ENCODE results near the gene UVRAG.

Gene UVRAG

DNA sequence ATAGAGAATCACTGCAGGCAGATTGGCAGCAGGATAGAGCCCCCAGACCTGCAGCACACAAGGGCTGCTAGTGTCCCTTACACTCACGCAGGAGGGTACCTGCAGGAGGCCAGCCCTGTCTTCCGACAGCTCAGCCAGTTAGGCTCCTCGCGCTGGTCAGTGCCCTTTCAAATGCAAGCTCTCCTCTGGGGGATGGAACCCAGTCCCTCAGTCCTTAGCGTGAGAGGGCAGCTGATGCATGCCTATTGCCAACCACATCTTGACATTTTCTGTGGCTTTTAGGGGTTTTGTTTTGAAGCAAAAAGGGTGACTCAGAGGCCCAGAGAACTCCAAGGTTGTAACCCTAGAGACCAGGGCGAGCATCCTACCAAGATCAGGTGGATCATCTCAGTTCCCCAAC is 351.3 kb downstream of the UVRAG start:
- no peak for DNase-seq (ENCODE audit: low spot score)

DNA sequence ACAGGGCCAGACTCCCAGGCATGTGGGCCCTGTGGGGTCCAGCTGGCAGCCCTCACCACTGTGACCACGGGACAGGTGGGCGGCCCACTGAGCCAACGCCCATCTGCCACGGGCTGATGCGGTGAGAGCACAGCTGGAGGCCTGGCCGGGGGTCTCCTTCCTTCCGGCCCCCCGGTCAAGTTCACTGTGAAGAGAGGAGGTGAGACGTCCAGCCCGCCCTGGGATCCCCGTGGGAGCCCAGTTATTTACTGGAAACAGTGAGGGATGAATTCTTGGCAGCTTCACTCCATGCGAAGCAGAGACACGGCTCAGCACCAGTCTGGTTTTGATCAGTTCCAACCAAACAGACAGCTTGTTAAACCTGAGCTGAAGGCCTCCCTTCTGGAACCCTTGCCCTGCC is 352.6 kb downstream of the UVRAG start:
- no peak for DNase-seq (ENCODE audit: low spot score)

DNA sequence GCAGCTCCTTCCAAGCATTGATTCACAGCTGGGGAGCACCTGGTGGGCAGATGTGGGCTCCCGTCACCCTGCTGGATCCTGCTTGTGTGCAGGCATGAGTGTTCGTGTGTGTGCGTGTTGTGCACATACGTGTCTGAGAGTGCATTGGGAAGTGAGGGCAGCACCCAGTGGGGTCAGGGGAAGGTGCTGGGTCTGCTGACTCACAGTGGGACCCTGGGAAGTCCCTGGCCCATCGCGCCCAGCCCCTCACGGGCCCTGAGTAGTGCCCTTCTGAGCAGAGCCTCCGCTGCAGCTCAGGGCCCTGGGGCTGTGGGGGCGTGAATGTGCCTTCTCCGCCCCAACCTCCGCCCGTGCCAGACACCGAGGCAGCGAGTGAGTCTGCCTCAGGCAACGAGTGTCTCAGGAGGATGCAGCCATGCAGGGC is 354.5 kb downstream of the UVRAG start:
- no peak for DNase-seq (ENCODE audit: low spot score)

DNA sequence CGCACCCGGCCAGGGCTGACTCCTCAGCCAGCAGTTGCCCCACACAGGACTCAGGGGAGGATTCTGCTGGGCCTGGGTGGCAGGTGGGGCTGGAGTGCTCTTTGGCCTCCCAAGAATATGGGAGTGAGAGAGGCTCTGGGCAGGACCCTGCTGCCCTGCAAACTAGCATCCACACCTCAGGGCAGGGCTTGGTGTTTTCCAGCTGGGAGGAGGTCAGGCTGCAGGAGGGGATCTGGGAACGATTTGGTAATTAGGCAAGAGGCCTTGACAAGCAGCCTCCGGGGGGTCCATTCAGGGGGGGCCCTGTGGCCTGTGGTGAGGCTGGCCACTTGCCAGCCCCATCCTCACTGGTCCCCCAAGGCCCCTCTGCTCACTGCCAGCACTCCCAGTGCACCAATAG is 355.5 kb downstream of the UVRAG start:
- no peak for DNase-seq (ENCODE audit: low spot score)

DNA sequence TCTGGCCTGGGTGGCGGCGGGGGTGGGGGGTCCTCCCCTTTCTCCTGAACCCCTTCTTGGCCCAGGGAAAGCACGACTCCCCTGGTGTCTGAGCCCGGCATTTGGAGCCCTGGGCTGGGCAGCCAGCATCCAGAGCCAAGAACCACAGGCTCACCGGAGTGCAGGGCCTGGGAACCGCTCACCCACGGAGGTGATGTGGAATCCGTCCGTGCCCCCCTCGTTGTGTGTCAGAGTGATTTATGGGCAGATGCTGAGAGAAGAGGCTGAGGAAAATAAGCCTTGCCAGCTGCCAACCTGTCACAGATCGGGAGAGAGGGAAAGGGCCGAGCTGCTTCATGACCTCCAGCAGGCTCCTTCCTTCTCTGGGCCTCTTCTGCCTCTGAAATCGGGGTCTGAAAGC is 357.6 kb downstream of the UVRAG start:
- DNase-seq (ENCODE audit: low spot score): no peak

DNA sequence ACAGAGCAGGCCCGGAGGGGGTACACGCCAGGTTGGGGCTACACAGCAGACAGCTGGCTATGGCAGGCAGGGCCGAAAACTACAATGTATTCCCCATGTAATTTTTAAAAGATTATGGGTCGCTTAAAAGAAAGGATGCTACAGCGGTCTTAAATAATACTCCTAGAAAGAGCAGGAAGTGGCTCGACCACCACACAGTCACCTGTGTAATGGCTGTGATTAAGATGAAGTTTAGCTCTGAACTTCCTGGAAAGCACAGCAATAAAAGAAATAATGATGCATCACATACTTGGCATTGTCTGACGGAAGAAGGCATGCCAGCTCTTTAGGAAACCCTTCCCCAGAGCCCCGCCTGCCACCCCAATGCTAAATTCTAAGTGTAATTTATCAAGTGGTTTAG is 358.7 kb downstream of the UVRAG start:
- no peak for DNase-seq (ENCODE audit: low spot score)

DNA sequence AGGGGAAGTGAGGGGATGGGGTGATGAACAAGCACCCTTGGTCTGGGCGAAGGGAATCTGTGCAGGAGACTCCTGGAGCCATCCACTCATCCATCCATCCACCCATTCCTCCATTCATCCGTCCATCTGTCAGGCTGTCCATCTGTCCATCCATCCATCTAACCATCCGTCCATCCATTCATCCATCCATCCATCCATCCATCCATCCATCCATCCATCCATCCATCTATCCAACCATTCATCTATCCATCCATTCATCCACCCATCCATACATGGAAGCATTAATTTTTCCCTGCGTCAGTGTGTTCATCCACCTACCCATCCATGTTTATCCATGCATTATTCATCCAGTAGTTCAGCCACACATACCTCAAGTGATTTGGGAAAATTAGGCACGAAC is 359.3 kb downstream of the UVRAG start:
- DNase-seq (ENCODE audit: low spot score): no peak

DNA sequence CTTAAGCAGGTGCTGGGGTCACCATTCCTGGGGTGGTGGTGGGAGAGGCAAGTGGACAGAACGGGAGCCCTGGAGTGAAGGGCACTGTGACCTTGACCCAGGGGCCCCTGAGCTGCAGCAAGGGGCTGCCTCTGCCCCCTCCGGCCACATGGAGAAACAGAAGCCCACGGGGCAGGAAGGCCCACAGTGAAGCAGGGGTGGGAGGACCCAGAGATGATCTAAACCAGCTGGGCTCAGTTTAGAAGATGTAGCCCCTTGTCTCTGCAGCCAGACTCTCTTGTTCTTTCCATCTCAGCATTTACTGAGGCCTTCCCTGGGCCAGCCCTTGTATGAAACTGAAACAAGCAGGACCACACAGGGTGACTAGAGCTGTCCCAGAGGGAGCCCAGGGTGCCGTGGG is 360.8 kb downstream of the UVRAG start:
- no peak for DNase-seq (ENCODE audit: low spot score)

DNA sequence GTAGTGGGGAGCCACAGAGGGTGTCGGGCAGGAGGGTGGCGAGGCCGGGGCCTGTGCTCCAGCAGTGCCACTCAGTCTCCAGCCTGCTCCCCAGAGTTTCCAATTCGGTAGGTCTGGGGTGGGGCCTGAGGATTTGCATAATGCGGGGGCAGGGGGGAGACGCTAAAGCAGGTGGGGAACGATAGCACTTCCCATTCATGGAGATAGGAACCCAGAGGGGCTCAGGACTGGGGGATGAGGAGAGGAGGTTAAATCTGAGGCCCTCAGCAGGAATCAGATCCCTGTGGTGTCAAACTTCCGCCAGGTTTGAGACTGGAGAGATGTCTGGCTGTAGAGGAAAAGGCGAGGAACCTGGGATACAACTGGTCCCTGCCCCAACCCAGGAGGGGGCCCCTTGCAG is 361.5 kb downstream of the UVRAG start:
- no peak for DNase-seq (ENCODE audit: low spot score)

DNA sequence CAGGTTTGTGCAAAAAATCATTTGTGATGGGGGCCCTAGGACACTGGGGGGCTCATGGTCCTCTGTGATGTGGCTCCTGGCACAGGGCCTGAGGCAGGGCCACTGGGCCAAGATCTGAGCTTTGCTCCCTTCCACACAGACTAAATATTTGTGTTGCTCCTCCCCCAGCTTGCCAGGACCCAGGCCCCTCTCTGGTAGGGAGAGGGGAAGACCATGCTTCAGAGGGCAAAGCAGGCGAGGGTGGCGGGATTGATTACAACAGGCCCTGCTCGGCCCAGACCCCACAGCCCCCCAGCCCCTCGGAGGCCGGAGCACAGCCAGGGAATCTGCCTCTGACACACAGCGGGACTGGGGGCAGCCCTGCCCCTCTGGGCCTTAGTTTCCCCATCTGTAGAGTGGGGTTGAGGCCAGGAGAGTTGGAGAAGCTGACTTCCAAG is 362.3 kb downstream of the UVRAG start:
- DNase-seq (ENCODE audit: low spot score): no peak

DNA sequence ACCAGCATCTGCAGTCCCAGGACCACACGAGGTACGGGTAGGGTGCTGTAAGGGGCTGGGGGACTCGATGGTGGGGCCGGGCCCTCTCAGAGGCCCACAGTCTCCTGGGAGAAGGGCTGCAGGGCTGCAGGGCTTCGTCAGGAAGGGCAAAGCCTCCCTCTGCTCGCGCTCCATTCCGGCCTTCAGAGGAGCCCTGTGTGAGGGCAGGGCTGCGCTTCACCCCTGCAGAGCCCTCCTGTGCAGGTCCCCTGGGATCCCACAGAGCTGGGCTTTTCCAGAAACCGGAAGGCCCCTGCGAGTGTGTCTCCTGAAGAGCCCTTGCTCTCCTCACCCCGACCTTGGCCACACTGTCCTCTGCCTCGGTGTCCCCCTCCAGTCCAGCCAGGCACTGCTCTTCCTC is 364.1 kb downstream of the UVRAG start:
- DNase-seq (ENCODE audit: low spot score): no peak

DNA sequence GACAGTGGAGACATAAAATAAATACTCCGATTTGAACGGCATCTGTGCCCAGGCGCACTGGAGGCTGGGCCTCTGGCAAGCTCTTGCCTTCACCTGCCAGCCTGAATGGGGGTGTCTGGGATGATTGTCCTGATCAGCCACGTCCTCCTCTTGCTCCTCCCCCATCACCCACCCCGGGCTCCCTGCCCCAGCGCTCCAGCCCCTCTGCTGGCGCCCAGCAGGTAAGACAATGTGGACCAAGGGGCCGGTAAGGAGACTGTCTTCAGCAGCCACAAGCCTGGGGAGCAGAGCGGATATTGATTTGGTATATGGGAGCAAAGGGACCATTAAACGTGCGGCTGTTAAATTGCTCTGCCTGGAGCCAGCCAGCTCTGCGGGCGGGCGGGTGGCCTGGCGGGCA is 366.4 kb downstream of the UVRAG start:
- no peak for DNase-seq (ENCODE audit: low spot score)

DNA sequence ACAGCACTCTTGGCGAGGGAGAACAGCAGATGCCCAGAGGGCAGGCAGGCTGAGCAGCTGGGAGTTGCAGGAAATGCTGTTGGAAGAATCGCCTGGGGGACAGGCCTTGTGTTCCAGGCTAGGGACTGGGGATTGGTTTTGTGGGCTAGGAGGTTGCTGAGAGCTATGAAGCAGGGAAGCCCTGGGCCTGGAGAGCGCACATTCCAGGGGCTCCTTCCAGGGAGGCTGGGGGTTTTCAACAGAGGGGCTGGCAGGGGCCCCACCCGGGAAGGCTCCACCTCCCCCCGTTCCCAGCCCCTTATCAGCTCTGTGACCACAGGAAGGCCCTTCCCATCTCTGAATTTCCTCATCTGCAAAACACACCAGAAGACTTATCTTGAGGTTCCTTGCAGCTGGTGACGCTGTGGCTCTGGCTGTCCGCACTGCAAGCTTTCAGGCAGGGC is 369.6 kb downstream of the UVRAG start:
- no peak for DNase-seq (ENCODE audit: low spot score)

DNA sequence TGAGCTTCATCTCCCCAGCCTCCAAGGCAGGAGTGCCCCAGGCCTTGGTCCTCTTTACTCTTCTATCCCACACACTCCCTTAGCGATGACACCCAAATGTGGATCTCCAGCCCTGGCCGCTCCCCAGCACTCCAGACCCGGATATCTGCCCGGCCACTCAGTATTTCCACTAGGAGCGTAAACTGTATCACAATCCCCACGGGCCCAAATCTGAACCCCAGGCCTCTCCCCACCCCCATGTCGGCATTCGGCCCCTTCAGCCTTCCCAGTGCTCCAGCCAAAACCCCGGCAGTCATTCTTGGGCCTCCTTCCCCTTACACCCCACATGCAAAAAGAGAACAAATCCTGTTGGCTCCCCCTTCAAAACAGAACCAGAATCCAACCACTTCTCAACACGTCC is 370.5 kb downstream of the UVRAG start:
- DNase-seq (ENCODE audit: low spot score): no peak

DNA sequence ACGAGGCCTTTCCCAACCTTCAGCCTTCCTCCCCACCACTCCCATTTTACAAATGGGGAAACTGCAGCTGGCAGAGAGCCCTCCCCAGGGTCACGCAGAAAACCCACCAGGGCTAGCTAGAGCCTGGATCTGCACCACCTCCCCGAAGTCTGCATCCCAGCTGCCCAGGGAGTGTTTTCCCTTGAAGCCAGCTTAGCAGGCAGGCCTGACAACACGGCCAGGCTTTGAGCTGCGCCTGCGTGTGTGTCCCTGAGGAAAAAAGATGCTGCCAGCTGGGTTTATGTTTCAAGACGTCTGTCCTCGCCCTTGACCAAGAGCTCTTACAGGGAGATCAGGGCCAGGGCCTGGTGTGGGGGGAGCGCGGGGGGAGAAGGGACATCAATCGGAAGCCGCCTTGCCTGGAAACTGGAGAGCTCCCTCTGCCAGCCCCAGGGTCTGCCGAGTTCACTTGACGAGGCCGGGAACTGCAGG is 371.0 kb downstream of the UVRAG start:
- no peak for DNase-seq (ENCODE audit: low spot score)

DNA sequence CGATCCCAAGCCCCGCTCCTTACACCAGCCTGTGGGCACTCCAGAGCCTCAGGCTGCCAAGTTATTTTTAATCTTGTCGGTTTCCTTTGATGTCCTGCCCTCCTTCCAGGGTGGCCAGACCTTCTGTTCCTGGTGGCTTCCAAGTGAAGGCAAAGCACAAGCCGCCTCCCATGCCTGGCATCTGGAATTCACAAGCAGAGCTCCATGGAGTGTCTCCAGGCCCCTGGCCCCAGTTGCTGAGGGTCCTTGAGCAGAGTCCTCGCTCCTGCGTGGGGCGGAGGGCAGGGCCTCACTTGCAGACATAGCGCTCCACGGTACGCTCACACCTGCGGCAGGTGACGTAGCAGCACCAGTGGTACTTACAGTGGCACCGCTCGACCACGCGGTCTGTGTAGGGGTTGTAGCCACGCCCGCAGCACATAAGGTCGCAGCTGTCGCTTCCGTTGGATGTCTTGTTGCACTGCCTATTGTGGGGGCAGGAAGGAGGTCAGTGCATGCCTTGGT is 371.8 kb downstream of the UVRAG start:
- DNase-seq (ENCODE audit: low spot score): no peak

DNA sequence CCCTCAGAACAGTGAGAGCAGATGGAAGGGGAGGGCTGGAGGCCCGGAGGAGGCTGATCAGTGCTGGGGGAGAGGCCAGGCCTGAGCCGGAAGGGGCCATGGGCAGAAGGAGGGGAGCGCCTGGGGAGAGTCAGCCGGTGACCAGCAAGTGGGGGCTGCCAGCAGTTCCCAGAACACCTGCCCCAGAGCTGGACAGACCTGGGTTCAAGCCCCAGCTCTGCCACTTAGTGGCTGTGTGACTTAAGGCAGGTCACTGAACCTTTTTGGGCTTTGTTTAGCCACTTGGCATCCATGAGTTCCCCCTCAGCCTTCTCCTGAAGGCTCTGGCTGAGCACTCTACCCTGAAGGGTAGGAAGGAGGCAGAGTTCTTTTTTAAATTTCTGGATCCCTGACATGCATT is 373.9 kb downstream of the UVRAG start:
- no peak for DNase-seq (ENCODE audit: low spot score)

DNA sequence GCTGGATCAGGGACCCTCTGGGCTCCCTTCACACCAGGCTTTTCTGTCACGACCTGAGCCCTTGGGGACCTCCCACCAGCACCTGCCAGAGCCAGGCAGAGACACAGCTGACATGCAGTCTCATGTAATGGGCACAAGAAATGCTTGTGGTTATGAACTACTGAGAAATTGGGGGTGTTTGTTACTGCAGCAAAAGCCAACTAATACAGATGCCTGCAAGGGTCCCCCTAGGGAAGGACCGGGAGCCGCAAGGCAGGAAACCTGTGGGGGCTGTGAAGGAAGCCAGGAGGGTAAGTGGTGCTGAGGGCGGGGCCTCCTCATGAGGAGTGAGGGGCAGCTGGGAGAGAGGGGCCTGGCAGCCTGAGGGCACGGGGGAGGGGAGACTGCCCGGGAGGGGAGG is 374.7 kb downstream of the UVRAG start:
- DNase-seq (ENCODE audit: low spot score): no peak

DNA sequence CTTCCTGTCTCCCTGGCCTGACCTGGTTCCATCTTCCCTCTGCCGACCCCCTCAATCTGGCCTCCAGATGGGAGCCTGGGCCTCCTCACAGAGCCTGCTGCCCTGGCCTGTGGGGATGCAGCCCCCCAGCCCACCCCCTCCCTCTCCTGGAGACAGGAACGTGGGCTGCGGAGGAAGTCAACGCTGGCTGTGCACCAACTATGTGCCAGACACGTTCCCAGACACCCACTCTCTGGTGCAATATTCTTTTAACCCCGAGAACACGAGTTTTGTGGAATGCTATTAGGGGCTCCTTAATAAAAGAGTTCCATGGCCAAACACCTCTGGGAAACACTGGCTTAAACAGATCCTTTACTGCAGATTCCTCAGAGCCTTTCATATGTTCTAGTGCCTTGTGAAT is 375.4 kb downstream of the UVRAG start:
- no peak for DNase-seq (ENCODE audit: low spot score)

Measured in germinal center (tissue), 1 donor.